NCI-H128 (cell line): Measurements from ENCODE around the gene HCN2.
A peak's percentile ranks its signal among the peaks of the same experiment; 100 is the strongest.
"Not testable (repeated sequence)": the region's sequence is repeated elsewhere in the genome, so short reads cannot be mapped to it uniquely, and the experiment has no call there.

Experiments used
- DNase-seq: peaks from one replicate; lab custom pipeline; 2025; ENCODE audit not compliant: unreplicated experiment; lab: John Stamatoyannopoulos, UW

HCN2 gene

DNA sequence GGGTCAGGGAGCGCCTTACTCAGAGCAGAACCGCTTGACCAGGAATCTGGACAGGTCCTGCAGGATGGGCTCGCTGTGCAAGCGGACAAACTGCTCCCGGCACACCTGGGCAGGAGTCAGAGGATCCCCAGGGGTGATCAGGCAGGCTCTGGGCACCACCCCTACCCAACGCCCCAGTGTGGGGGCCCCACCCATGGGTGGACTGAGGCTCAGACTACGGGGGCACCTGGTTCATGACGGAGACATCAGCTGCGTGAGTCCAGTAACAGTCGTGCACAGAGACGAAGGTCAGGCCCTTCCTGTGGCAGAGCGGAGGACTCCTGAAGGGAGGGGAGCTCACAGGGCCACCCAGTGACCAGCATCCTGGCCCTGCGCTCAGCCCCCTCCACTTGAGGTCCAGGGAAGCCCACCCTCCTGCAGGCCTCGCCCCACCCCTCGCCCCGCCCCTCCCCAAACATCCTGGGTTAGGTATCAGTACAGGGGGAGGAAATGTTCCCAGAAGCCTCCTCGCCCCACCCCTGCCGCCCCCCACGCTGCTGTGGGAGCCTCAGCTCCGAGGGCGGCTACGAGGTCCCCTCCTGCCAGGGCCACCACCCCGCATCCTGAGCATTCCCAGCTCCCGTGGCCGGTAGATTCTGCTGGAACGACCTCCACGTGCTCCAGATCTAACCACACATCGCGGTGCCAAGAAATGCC, 28.0 kb downstream of the HCN2 start:
- DNase-seq = no peak

DNA sequence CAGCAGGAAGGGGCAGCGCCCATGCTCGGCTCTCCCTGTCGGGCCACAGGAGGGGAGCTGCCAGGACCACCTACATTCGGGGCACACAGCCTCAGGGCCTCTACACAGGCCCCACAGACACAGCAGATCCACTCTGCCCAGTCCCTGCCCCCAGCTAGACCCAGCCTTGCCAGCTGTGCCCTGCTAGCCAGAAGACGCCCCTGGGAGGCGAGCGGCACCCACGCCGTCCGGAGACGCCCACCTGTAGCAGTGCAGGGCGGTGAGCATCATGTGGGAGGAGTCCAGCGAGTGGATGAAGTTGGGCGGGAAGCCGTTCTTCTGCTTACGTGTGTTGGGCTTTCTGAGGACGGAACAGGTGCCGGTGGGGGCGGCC, 28.6 kb downstream of the HCN2 start:
- DNase-seq = no peak

GRCh38 chr19:618674-619285, 29.1 kb downstream of the HCN2 start:
- no peak for DNase-seq

- DNase-seq = no peak
These were observed 29.8 kb downstream of the HCN2 start for GRCh38 chr19:619286-620002.

DNA sequence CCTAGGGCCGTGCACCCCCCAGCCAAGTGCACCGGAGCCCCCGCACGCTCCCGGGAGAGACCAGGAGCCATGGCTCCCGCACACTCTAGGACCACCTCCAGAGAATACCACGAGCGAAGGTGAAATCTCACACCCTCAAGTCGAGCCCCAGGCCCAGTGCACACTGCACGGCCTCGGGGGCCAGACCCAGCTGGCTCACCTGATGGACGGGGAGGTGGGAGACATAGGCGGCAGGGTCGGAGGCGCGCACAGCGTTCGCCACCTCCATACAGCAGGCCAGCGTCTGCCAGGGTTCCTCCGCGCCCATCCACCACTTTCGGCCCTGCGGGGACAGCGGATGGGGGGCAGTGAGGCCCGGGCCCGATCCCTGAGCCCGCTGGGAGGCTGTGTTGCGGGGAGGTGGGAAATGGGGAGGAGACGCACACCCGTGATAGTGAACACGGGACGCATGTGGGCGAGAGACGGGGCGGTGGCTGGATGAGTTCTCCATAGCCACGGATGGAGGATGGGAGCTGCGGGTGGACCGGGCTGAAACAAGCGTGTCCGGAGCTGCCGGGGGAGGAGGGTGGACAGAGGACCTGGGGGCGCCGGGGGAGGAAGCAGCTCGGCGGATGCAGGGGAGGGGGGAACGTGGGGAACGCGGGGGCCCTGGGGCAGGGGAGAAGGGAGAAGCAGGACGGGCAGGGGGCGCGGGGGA, 30.6 kb downstream of the HCN2 start:
- no peak for DNase-seq

DNA sequence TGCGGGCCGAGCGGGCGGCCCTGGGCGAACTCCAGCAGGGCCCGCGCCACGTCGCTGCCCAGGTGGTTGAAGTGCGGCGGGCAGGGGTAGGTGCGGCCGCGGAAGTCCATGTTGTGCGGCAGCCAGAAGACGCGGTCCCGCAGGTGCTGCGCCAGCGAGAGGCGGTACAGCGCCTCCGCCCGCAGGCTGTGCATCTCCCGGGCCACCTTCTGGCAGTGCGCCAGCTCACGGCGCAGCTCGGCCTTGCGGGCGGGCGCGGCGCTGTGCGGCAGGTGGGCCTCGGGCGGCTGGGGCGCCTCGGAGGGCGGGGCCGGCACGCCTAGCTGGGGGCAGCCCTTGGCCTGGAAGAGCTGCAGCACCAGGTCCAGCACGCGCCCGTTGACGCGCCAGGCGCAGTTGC, 31.5 kb downstream of the HCN2 start:
- DNase-seq = not testable (repeated sequence)

GRCh38 chr19:621819-622218, 32.1 kb downstream of the HCN2 start:
- DNase-seq = no peak

- DNase-seq = no peak
These were observed 33.0 kb downstream of the HCN2 start for GRCh38 chr19:622666-623065.

DNA sequence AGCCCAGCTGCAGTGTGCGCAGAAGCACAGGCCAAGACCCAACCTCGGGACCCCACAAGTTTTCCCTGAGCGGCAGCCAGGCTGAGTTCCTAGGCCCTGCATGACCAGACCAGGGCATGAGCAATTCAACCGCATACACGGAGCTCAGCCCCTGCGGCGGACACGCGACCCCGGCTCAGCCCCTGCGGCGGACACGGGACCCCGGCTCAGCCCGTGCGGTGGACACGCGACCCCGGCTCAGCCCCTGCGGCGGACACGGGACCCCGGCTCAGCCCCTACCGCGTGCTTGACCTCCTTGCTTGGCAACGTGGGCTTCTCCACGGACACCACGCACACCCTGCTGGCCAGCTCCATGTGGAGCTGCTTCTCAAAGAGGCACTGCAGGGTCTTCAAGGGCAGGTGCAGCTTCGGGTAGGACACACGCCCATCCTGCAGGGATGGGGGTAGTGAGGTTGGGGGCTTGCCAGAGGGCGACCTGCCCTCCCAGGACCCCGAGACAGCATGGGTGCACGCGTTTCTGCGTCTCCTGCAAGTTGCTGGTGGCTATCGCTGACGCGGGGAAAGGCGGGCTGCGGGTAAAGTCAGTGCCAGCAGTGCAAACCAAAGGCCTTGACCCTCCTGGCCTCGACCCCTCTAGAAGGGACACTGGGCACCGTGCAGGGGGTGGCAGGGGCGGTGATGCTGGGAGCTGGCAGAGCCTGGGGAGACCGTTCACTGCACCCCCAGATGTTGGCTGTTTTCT, 33.7 kb downstream of the HCN2 start:
- DNase-seq = no peak

GRCh38 chr19:623974-624373, 34.3 kb downstream of the HCN2 start:
- no peak for DNase-seq

- DNase-seq = no peak
These were observed 34.9 kb downstream of the HCN2 start for GRCh38 chr19:624433-625109.

- no peak for DNase-seq
These were observed 35.6 kb downstream of the HCN2 start for GRCh38 chr19:625257-625656.

DNA sequence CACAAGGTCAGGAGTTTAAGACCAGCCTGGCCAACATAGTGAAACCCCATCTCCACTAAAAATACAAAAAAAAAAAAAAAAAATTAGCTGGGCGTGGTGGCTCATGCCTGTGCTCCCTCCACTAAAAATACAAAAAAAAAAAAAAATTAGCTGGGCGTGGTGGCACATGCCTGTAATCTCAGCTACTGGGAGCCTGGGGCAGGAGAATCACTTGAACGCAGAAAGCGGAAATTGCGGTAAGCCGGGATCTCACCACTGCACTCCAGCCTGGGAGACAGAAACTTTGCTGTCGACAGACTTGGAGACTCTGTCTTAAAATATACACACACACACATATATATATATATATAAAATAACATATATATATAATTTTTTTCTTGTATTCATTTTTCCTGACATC, 36.9 kb downstream of the HCN2 start:
- not testable (repeated sequence) for DNase-seq

- no peak for DNase-seq
These were observed 38.5 kb downstream of the HCN2 start for GRCh38 chr19:628168-628567.

- not testable (repeated sequence) for DNase-seq
These were observed 39.8 kb downstream of the HCN2 start for GRCh38 chr19:629515-629914.

DNA sequence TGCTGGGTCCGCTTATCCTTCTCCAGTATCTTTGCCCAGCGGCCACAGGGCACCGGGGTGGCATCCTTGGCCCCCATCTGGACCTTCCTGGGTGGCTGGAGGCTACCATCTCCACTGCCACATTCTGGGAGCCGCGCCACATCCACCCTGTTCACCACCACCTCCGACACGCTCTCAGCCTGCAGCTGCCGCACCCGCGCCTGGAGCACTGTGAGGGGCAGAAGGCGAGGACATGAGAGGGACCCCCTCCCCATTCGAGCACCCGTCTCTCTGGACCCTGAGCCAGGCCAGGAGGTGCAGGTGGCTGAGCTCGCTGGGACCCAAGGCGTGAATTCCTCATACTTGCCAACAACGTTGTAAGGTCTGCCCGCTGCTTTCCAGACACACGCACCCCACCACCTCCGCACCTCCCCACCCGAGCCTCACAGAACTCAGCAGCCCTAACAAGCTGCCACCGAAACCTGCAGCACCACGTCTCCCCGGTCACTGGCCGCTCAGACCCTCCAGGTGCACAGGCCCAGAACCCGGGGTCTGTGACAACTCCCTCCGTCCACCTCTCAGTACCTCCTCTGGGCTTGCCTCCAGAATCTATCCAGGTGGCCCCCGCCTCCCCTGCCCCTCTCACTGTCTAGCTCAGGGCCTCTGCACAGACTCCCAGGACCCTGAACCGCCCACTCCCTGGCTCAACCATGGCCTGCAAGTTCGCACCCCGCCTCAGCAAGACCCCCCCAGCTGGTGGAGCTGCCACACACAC, 40.5 kb downstream of the HCN2 start:
- DNase-seq = no peak

DNA sequence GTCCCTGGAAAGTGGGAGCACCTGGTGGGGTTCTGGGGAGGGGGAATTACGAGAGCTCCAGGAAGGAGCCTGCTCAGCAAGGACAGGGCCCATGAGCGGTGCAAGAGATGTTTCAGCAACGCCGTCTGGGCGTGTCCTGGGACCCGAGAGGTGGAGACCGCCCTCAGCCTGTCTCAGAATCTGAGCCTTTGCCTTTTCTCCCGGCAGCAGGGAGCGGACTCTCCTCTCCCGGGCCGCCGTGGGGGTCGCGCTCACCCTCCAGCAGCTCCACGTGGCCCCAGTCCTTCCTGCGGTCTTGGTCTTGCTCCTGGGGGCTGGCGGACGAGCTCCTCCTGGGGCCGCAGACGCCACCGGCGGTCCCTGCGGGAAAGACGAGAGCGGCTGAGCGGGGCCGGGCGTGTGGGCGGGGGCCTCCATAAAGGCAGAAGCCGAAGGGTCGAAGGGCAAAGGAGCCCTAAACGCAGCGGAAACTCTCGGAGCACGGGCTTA, 42.9 kb downstream of the HCN2 start:
- no peak for DNase-seq

DNA sequence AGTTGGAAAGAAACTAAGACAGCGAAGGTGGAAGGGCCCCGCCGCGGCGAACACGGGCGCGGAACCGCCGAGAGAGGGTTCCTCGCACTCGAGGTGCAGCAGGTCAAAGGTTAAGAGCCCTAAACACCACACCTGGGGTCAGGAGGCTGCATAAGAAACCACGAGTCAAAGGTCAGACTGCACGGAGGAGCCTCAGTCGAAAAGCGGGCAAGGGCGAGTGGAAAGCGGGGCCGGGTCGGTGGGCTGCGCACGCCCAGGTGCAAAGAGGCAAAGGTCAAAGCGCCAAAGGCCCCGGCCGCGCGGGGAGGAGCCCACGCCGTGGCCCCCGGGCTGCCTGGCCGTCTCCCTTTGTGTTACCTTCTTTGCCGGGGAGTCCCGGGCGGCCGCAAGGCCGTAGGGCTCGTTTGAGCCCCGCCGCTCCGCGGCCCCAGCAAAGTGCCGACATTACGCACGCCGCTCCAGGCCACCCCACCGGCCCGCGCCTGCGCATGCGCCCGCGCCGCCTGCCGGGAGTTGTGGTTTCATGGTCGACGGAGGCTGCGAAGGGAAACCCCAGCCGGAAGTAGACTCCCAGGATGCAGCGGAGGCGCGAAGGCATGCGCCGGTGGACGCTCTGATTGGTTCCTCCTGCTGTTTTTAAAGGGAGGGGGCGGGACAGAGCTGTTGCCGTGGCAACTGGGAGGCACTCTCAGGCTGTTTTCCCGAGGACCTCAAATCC, 43.5 kb downstream of the HCN2 start, which contains the start of gene POLRMT:
TSS of gene POLRMT (minus strand) at position 470 of the 718 bp plus-strand sequence. CDS start at position 445, 25 bp downstream.
- DNase-seq = peak; percentile 98
